HG02571 (cell line): ENCODE measurements around the gene MLXIP.

Experiments used
- ATAC-seq: cut with Tn5 transposase; IDR thresholded peaks from one replicate; pipeline ENCODE4 v1.9.1; 2021; ENCODE audit warnings: mild to moderate bottlenecking, moderate library complexity; ENCODE audit not compliant: unreplicated experiment

Gene MLXIP

DNA sequence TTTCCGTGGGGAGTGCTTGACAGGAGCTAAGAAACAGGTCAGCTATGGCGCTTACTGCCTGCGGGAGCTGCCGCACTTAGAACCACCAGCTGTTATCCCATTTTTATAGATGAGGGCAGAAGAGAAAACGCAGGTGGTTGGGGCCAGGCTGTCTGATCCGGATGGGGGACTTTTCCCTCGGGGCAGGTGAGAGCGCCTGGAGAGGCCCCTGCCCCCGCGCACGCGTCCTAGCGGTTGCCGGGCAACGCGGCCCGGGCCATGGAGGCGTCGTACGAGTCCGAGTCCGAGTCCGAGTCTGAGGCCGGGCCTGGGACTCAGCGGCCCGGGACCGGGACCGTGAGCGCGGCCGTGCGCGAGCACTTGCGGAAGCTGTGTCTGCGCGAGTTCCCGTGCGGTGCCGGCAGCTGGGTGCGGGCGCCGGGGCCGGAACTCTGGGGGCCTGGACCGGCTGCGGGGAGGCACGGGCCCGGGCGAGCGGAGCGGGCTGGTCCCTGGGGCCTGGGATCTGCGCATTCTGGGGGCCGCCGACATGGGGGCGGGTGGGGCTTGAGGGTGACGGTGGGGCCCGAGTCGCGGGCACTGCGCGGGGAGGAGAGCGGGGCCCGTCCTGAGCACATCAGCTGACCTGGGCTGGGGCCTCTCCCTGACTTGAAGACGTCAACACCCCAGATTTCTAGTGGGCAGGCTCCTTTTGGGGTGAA lies 104.5 kb downstream of the MLXIP start, which contains the start of gene LRRC43:
LRRC43 (plus strand) TSS at position 237 of the 701 bp plus-strand sequence; CDS start at position 259, 22 bp downstream.
- no peak for ATAC-seq

GRCh38 chr12:122183588-122183940 lies 105.0 kb downstream of the MLXIP start:
- no peak for ATAC-seq

GRCh38 chr12:122184517-122184916 lies 106.0 kb downstream of the MLXIP start:
- no peak for ATAC-seq

- ATAC-seq = no peak
These were observed 106.5 kb downstream of the MLXIP start for GRCh38 chr12:122185079-122185478.

GRCh38 chr12:122185494-122186082 lies 107.0 kb downstream of the MLXIP start:
- no peak for ATAC-seq

GRCh38 chr12:122187466-122187865 lies 108.9 kb downstream of the MLXIP start:
- ATAC-seq = no peak

DNA sequence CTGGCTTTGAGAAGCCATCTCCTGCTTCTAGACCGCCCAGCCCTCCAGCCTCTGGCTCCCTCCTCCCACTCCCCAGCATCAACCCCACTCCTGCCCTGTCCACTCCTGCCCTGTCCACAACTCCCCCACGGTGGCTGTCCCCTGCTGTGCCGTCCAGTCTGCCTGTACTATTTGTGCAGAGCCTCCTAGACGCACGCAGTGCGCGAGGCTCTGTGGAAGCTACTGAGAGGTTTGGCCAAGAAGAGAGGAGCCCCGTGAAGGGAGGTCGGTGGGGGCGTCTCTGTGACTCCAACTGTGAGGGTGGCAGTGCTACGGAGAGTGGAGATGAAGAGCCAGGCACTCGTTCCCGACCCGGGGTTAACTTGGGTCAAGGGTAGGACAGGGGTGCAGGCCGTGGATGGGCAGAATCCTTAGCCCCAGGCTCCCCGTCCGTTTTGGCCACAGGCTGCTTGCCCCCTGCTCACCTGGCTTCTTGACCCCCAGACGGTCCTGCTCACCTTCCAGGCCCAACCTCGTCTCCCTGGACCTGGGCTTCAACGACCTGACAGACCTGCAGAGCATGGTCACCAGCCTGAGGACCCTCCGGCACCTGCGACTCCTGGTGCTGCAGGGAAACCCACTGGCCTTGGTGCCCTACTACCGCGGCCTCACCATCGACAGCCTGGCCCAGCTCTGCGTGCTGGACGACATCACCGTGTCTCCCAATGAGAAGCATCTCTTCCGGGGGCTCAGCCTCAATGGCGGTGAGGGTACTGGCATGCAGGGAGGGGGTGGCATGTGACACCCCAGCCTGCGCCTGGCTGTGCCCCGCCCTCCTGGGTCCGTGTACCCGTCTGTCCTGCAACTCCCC lies 111.3 kb downstream of the MLXIP start:
- ATAC-seq = no peak

DNA sequence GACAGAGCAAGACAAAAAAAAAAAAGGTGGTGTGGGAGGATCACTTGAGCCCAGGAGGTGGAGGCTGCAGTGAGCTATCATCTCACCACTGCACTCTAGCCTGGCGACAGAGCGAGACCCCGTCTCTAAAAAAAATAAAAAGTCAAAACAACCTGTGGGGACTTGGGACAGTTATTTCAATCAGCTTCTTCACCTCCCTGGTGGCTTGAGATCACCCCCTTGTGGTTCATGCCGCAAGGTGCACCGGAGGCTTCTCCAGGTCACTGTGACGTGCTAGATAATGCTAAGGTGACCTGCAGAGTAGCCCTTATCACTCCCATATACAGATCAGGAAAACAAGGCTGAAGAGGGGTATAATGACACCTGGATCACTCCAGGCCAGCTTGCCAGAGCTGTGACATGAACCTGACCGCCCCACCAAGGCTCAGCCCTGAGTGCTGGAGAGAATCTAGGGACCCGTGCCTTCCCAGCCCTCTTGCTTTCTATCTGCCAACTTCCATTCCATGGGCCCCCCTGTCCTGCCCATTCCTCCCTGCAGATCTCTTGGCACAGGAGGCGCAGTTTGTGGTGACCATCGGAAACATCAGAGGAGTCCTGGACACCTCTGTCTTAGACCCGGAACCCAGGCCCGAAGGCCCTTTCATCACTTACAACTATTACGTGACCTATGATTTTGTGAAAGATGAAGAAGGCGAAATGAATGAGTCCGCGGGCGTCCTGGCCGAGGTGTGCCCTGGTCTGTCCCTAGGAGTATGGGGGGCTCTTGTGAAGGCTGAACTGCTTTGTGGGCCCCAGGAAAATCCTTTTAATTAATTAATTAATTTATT lies 112.5 kb downstream of the MLXIP start:
- no peak for ATAC-seq

DNA sequence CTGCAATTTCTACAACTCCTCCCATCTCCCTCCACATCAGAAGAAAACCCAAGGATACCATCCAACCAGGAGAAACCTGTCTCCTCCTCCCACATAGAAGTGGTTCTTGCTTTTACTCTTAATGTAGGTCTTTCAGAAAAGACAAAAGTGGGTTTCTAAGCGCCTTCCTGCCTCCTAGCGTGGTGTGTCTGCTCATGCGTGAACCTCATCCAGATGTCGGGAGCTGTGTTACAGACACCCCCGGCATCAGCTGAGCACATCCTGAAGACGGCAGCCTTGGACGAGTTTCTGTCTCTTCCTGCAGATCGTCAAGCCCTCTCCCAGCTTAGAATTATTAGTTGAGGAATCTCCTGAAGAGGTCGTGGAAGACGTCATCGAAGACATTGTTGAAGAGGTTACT lies 113.9 kb downstream of the MLXIP start:
- no peak for ATAC-seq

GRCh38 chr12:122194804-122195203 lies 116.2 kb downstream of the MLXIP start:
- no peak for ATAC-seq

GRCh38 chr12:122195405-122195804 lies 116.8 kb downstream of the MLXIP start:
- no peak for ATAC-seq
